ENCODE measurements around the gene ZBTB47.

ZBTB47 gene

DNA sequence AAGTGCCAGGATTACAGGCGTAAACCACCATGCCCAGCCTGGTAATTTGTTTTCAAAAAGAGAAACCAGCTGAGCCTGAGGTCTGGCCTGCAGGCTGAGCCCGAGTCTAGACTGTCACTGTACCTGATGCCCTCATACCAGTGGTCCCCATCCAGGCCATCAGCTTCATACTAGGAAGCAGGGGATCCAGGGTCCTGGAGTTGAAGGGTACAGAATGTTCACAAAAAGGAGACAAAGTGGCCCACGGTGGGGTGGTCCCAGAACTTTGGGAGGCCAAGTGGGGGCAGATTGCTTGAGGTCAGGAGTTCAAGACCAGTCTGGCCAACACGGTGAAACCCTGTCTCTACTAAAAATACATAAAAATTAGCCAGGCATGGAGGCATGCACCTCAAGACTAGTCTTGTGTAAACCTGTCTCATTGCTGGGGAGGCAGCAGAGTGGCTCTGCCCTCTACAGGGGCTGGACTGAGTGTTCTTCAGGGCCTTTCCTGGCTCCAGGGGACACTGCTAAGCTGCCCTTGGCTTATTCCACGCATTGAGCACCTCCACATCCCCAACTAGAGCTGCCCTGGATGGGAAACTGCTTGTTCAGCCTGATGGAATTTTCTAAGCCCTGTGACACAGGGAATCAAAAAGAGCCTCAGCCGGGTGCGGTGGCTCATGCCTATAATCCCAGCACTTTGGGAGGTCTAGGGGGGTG, 57.0 kb downstream of the ZBTB47 start:
- TF ChIP-seq, protein P1, sequence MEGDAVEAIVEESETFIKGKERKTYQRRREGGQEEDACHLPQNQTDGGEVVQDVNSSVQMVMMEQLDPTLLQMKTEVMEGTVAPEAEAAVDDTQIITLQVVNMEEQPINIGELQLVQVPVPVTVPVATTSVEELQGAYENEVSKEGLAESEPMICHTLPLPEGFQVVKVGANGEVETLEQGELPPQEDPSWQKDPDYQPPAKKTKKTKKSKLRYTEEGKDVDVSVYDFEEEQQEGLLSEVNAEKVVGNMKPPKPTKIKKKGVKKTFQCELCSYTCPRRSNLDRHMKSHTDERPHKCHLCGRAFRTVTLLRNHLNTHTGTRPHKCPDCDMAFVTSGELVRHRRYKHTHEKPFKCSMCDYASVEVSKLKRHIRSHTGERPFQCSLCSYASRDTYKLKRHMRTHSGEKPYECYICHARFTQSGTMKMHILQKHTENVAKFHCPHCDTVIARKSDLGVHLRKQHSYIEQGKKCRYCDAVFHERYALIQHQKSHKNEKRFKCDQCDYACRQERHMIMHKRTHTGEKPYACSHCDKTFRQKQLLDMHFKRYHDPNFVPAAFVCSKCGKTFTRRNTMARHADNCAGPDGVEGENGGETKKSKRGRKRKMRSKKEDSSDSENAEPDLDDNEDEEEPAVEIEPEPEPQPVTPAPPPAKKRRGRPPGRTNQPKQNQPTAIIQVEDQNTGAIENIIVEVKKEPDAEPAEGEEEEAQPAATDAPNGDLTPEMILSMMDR (IDR thresholded peaks at IDR 0.05) = no peak

DNA sequence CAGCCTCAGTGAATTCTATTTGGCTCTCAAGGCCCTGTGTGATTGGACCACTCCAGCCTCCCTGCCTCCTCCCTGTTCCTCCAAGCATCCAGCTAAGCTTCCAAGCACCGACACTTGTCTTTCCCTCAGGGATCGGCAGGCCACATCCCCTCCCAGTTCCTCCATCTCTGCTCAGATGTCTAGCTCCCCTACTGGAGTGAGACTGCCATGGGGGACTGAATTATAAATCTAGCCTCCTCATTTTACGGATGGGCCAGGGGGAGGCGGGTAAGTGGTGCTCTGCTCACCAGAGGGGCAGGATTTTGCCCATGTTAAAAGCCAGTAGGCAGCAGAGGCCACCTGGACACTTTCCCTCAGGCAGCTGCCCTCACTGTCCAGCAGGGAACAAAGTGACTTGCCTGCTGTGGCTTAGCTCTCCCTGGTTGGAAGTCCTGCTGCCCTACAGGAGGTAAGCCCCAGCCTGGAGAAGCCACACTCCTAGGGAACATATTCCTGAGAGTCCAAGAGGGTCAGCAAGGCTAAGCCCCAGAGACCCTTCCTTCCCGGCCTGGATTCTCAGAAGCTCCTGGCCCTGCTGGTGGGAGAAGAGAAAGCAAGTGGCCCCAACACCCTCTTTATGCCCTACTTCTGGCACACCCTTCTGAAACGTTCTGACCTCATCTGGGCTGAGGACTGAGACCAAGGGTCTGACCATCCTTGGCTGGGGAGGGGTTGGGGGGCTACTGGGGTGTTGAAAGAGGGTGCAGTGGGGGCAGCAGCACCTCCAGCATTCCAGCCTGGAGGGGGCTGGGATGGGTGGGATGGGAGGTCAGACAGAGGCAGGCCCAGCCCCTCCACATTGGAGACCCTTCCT, 58.2 kb downstream of the ZBTB47 start:
- TF ChIP-seq, protein P1 (IDR thresholded peaks at IDR 0.05) = no peak

DNA sequence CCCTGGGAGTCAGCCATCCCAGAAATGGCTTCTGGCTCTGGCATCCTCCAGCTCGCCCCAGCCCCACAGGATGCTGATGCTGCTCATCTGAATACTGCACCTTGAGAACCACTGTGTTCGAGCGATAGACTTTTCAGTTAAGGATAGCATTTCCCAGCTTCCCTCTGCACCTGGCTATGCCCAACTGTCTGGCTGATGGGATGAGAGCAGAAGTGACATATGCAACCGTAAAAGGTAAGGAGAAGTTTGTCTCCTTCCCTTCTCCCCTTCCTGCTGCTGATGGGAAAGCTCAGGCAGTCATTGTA, 58.8 kb downstream of the ZBTB47 start:
- TF ChIP-seq, protein P1 (IDR thresholded peaks at IDR 0.05) = no peak

DNA sequence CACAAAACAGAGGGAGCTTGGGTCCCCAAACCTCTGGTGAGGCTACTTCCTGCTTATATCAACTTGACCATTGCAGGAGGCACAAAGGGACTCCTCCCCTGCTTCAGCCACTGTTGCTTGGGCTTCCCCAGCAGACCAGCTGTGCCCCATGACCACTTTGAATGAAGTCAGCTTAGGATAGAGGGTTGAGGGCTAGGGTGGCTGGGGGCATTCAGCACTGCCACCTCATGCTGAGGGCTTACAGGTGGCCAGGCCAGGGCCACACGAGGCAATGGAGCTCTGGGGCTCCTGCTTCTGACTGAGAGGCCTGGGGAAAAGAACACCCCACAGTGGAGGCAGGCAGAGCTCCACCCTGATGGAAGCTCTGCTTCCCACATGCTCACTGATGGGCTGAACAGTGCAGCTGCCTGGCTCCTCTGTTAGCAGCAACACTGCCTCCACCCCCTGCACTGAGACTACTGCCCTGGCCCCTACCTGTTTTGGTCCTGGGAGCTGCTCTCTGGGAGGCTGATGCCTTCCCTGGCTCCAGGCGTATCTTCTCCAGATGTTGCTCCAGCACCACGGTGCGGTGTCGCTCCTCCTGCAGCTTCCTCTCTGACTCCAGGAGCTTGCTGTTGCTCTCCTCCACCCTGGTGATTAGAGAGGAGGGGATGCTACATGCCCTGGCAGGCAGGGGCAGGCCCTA, 59.3 kb downstream of the ZBTB47 start:
- TF ChIP-seq, protein P1 (IDR thresholded peaks at IDR 0.05) = no peak

DNA sequence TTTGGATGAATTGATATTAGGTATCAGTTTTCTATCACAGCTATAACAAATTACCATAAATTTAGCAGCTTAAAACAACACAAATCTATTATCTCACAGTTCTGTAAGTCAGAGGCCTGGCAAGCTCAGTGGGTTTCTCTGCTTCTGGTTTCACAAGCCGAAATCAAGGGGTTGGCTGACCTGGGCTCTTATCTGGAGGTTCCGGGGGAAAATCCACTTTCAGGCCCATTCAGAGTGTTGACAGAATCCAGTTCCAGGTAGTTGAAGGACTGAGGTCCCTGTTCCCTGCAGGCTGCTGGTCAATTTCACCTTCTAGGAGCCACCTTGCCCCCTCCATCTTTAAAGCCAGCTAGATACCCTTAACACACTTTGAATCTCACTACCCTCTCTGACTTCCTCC, 60.2 kb downstream of the ZBTB47 start:
- TF ChIP-seq, protein P1 (IDR thresholded peaks at IDR 0.05) = no peak

DNA sequence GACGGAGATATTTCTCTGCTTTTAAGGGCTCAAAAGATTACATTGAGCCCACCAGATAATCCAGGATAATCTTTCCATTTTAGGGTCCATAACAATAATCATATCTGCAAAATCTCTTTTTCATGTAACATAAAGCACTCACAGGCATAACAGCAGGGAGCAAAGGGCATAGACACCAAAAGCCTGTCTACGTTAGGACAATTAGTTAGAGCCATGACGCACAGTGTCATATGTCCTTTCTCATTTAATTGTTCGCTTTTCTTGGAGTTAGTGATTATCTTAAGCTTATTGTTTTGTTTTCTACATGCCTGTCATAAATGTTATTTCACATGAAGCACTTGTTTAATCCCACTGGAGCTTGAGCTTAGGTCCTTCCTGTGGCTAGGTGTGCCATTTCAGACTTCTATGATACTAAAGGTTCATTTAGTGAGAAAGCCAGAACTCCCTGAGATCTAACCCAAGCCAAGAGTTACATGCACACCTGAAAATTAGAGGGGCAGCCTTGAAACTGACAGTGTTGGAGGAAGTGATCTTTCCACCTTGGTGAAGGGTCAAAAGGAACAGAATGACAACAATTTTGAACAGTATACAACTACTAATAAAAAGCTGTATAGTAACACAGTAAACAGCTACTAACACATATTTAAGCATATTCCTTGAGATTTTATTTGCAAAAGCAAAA, 60.8 kb downstream of the ZBTB47 start:
- TF ChIP-seq, protein P1 (IDR thresholded peaks at IDR 0.05) = no peak
